Transverse colon (tissue), 4 donors: ENCODE measurements around the gene FOXD2. TPM values are rescaled to one million over a fixed set of nuclear protein-coding genes. Genes with fewer than 3 reads are reported as not detected.

Experiments used
- DNase-seq: peaks from one replicate; pipeline ENCODE4 v3.0.0-alpha.2; 2019
- H3K27ac ChIP-seq, 4 donors: fragments of 200-600 bp; sonication (generic); 2 replicates each; pipeline ENCODE4 v1.5.1; 2016 to 2018; ENCODE audit warnings: inconsistent platforms in 4 of 4
- H3K27me3 ChIP-seq: fragments of 200-600 bp; sonication (generic); 2 replicates; pipeline ENCODE4 v1.5.1; 2017; ENCODE audit warnings: inconsistent platforms
- H3K36me3 ChIP-seq, 4 donors: fragments of 200-600 bp; sonication (generic); 2 replicates each; pipeline ENCODE4 v1.5.1; 2017 to 2019; ENCODE audit warnings: inconsistent platforms in 4 of 4
- H3K4me1 ChIP-seq, 4 donors: fragments of 200-600 bp; sonication (generic); 2 replicates each; pipeline ENCODE4 v1.5.1; 2017 to 2020; ENCODE audit warnings: inconsistent platforms in 4 of 4
- H3K4me3 ChIP-seq, 4 donors: fragments of 200-600 bp; sonication (generic); 1 replicate in 1 of 4; 2 replicates in 3 of 4; pipeline versions ENCODE4 v1.5.1 to v1.6.1; 2017 to 2019; ENCODE audit warnings: inconsistent platforms in 4 of 4
- H3K9me3 ChIP-seq, 2 donors: fragments of 200-600 bp; sonication (generic); 2 replicates each; pipeline ENCODE4 v1.5.1; 2017 to 2019; ENCODE audit warnings: inconsistent platforms in 2 of 2
- EP300 ChIP-seq: sonication (generic); formaldehyde crosslinking; IDR thresholded peaks from one replicate; pipeline ENCODE4 v1.6.1; 2017; ENCODE audit warnings: antibody characterized with exemption, low read depth
- POLR2A ChIP-seq: fragments of 450-650 bp; IDR thresholded peaks from one replicate; pipeline ENCODE4 v1.6.1; 2016; ENCODE audit warnings: antibody characterized with exemption, mild to moderate bottlenecking, moderate library complexity
- POLR2AphosphoS5 ChIP-seq, 3 donors: sonication (generic); formaldehyde crosslinking; IDR thresholded peaks; one replicate each; pipeline ENCODE4 v1.6.1; 2016; ENCODE audit warnings: antibody characterized with exemption in 3 of 3
- WGBS, 2 donors: methylation state at CpG; one replicate each; pipeline ENCODE4 v1.1.5; 2018; ENCODE audit warnings: low coverage in 1 of 2; 5-methylcytosine and 5-hydroxymethylcytosine counted together
- in situ Hi-C, 4 donors: fragments of 200-750 bp; cut with MboI; loops; one replicate each; pipeline versions ENCODE4 v1.15.0 to v1.15.1; 2017; ENCODE audit warnings: low sequenced_read_pairs in 3 of 4, low pct_ligation_motif_present in 1 of 4, low pct_unique_long_range_greater_than_20kb in 1 of 4
- intact Hi-C: fragments of 100-400 bp; cut with DNase I; formaldehyde crosslinking; loops from one replicate; pipeline ENCODE4 v1.15.1; 2023; ENCODE audit warnings: low total_unique reads
- total RNA-seq, 4 donors: library from RNA; depleted of rRNA; stranded (reverse); fragments of >200 nt; gene quantifications; one replicate each; pipeline ENCODE4 v1.1.0, GENCODE V29; 2016
- TF ChIP-seq, protein P1 (sequence below), 5 experiments: fragments of 200-600 bp in 3 of 5; fragments of 450-650 bp in 2 of 5; sonication (generic) in 3 of 5; IDR thresholded peaks; 1 replicate in 2 of 5; 2 replicates in 3 of 5; pipeline ENCODE4 v1.5.1; 2016 to 2017; ENCODE audit warnings: antibody characterized with exemption in 5 of 5, inconsistent platforms in 3 of 5, mild to moderate bottlenecking in 2 of 5, moderate library complexity in 1 of 5

FOXD2 gene
- total RNA-seq, 4 donors from 2014 or later: 15.8 to 20.9 (median 17.2) TPM

DNA sequence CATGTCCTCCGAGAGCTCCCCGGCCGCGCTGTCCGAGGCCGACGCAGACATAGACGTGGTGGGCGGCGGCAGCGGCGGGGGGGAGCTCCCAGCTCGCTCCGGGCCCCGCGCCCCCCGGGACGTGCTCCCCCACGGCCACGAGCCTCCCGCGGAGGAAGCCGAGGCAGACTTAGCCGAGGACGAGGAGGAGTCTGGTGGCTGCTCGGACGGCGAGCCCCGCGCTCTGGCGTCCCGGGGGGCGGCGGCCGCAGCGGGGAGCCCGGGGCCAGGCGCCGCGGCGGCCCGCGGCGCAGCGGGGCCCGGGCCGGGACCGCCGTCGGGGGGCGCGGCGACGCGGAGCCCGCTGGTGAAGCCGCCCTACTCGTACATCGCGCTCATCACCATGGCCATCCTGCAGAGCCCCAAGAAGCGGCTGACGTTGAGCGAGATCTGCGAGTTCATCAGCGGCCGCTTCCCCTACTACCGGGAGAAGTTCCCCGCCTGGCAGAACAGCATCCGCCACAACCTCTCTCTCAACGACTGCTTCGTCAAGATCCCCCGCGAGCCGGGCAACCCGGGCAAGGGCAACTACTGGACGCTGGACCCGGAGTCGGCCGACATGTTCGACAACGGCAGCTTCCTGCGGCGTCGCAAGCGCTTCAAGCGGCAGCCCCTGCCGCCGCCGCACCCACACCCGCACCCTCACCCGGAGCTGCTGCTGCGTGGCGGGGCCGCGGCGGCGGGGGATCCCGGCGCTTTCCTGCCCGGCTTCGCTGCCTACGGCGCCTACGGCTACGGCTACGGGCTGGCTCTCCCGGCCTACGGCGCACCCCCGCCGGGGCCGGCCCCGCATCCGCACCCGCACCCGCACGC, 547 bp downstream of the FOXD2 start:
- intact Hi-C loops: no loop called here
- in situ Hi-C loops: loop anchor here in 2 of 4 donors (10.0 to 25.0 kb wide), 2 partner anchors 266 to 274 kb away; no protein-coding TSS in a partner anchor
- H3K36me3 ChIP-seq: no peaks in the 10 kb centered on the region
- H3K27me3 ChIP-seq: peaks cover 92% of the 10 kb centered on the region
- no peaks in the 10 kb centered on the region for H3K9me3 ChIP-seq
- 2% methylated on average over 40 of the region's 117 CpGs; no CpG with 5 or more reads in 1 of the 2 donors for WGBS, 2 donors
- H3K4me3 ChIP-seq: peak overlapping the region; percentile 61 to 85 (median 72)
- H3K27ac ChIP-seq: peak overlapping the region; percentile 85 to 95 (median 91)
- TF ChIP-seq POLR2AphosphoS5 (IDR thresholded peaks at IDR 0.05) (no peak), POLR2A (no peak), EP300 (no peak)
- TF ChIP-seq, protein P1, sequence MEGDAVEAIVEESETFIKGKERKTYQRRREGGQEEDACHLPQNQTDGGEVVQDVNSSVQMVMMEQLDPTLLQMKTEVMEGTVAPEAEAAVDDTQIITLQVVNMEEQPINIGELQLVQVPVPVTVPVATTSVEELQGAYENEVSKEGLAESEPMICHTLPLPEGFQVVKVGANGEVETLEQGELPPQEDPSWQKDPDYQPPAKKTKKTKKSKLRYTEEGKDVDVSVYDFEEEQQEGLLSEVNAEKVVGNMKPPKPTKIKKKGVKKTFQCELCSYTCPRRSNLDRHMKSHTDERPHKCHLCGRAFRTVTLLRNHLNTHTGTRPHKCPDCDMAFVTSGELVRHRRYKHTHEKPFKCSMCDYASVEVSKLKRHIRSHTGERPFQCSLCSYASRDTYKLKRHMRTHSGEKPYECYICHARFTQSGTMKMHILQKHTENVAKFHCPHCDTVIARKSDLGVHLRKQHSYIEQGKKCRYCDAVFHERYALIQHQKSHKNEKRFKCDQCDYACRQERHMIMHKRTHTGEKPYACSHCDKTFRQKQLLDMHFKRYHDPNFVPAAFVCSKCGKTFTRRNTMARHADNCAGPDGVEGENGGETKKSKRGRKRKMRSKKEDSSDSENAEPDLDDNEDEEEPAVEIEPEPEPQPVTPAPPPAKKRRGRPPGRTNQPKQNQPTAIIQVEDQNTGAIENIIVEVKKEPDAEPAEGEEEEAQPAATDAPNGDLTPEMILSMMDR (IDR thresholded peaks at IDR 0.05): no peak
- peak; percentile 41 for DNase-seq
- peaks cover 4 to 43% (median 20%) of the 10 kb centered on the region in 4 donors for H3K4me1 ChIP-seq

DNA sequence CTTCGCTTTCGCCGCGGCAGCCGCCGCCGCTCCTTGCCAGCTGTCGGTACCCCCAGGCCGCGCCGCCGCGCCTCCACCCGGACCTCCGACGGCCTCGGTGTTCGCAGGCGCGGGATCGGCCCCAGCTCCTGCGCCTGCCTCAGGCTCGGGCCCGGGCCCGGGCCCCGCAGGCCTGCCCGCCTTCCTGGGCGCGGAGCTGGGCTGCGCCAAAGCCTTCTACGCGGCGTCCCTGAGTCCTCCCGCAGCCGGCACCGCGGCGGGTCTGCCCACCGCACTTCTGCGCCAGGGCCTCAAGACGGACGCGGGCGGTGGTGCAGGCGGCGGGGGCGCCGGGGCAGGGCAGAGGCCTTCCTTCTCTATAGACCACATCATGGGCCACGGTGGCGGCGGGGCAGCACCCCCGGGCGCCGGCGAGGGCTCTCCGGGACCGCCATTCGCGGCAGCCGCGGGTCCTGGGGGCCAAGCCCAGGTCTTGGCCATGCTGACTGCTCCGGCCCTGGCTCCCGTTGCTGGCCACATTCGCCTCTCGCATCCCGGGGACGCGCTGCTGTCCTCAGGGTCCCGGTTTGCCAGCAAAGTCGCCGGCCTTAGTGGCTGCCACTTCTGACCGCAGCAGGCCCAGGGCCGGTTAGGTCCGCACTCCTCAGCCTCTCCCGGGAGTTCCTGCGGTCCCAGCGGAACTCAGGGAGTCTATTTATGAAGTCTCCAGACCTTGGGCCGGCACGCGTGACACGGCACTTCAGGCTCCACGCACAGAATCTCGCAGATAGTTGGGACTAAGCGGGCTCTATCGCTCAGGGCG, 1.4 kb downstream of the FOXD2 start:
- Histone ChIP-seq H3K4me3 (peak overlapping the region; percentile 1 to 85 (median 68)), H3K4me1 (peaks cover 0 to 41% (median 14%) of the 10 kb centered on the region in 4 donors), H3K27ac (peak overlapping the region; percentile 85 to 95 (median 91)), H3K9me3 (no peaks in the 10 kb centered on the region), H3K27me3 (peaks cover 92% of the 10 kb centered on the region), H3K36me3 (no peaks in the 10 kb centered on the region)
- in situ Hi-C loops (loop anchor here in 2 of 4 donors (10.0 to 25.0 kb wide), 2 partner anchors 266 to 273 kb away; no protein-coding TSS in a partner anchor), intact Hi-C loops (no loop called here)
- TF ChIP-seq, protein P1 (IDR thresholded peaks at IDR 0.05): no peak
- TF ChIP-seq POLR2A (no peak), POLR2AphosphoS5 (IDR thresholded peaks at IDR 0.05) (no peak), EP300 (no peak)
- no peak for DNase-seq
- WGBS, 2 donors: 12% methylated on average over 37 of the region's 86 CpGs; no CpG with 5 or more reads in 1 of the 2 donors

DNA sequence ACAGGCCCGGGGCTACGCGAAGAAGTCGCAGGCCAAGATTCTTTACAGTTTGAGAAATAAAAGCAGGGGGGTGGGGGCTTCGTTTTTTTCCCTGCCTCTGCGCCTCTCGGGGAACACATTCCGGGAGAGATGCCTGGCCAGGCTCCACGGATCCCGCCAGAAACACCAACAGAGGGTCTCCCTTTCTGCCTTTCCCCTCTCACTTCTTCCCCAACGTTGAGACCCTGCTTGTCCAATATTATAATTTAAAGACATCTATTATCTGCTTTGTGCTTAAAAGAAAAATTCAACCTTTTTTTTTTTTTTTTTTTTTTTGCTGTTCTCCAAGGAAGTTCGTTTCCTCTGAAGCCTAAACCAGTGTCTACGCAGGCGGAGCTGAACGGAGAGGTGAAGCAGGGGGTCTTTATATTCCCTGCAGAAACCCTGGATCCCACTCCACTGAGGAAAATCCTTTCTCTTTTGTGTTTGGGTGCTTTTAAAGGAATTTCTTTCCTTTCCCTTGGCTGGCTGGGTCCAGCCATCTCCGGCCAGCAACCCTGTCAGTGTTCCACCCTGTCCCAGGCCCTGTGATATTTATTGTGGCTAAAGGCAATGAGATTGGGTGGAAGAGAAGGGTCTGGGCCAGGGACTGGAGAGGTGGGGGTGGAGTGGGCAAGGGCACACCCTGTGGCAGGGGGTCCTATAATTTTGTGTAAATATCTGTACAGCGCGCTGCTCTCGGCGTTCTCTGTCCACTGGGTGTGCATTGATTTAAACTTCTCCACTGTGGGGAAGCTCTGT, 2.2 kb downstream of the FOXD2 start:
- DNase-seq: no peak
- intact Hi-C loops: no loop called here
- peaks cover 0 to 41% (median 10%) of the 10 kb centered on the region in 4 donors for H3K4me1 ChIP-seq
- H3K9me3 ChIP-seq: no peaks in the 10 kb centered on the region
- no peak for TF ChIP-seq POLR2A
- TF ChIP-seq EP300: no peak
- TF ChIP-seq, protein P1 (IDR thresholded peaks at IDR 0.05): no peak
- no peak for TF ChIP-seq POLR2AphosphoS5 (IDR thresholded peaks at IDR 0.05)
- no peaks in the 10 kb centered on the region for H3K36me3 ChIP-seq
- 40 to 48% methylated on average over 15 to 20 of the region's 20 CpGs for WGBS, 2 donors
- peak overlapping the region in 3 of 4 donors; percentile 61 to 85 (median 74) for H3K4me3 ChIP-seq
- in situ Hi-C loops: loop anchor here in 3 of 4 donors (10.0 to 25.0 kb wide), 3 partner anchors 265 to 275 kb away; no protein-coding TSS in a partner anchor
- peaks cover 92% of the 10 kb centered on the region for H3K27me3 ChIP-seq
- H3K27ac ChIP-seq: peak overlapping the region; percentile 85 to 95 (median 91)
